ENCODE data around the gene CIT.
A peak's percentile ranks its signal among the peaks of the same experiment; 100 is the strongest.
"Not testable (repeated sequence)": the region's sequence is repeated elsewhere in the genome, so short reads cannot be mapped to it uniquely, and the experiment has no call there.

The CIT gene

DNA sequence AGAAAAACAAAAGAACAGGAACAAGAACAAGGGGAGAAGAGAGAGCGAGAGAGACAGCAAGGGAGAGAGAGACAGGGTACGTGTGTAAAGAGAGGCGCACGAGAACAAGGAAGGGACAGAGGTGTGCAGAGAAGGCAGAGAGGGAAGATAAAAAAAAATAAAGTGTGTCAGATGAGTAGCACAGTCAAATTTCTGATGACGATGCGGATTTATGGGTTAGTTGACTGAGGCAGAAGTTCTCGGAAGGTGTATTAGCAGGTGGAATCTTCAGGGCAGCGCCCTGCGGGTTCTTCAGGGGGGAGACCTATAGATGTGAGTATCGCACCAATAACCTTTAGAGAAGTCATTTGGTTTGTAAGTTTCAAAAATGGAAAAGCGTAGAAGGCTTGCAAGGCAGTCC is 164.4 kb downstream of the CIT start:
- Histone ChIP-seq H3K4me3 (no peak overlapping the region), H3K27ac (no peak overlapping the region)

DNA sequence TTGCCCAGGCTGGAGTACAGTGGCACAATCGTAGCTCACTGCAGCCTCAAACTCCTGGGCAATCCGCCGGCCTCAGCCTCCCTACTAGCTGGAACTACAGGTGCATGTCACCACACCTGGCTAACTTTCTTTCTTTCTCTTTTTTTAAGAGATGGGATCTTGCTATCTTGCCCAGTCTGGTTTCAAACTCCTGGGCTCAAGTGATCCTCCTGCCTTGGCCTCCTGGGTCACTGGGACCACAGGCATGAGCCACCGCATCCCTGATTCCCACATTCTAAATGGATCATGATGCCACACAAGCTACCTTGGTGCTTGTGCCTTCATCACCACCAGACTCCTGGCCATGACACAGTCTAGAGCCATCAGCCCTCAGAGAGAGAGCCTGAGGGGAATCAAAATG is 165.4 kb downstream of the CIT start:
- Histone ChIP-seq H3K27ac (no peak overlapping the region), H3K4me3 (no peak overlapping the region)

DNA sequence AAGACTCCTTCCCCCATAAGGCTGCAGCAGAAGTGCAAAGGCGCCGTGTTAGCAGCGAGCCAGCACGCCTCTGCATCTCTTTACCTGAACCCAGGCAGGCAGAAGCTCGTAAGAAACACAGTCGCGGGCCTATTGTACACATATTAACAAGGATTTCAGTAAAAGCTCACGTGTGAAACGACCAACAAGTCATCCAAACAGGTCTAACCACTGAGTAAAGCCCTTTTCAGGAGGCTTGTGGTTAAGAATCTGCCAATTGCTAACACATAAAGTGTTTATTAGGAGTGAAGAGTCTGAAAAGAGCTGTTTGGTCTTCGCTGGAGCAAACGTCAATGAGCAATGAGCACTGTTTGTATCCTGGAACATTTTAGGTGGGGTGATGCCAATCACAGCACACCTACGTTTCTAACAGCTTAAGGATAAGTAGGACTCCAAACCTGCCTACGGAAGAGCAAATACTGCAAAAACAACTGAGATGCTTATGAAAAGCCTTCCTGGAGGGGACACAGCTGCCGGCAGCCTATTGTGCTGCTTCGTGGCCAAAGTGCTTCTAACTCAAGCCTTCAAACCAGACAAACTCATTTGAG is 166.1 kb downstream of the CIT start:
- Histone ChIP-seq H3K27ac (peak overlapping the region in 2 of 21 experiments; percentile 15 to 31), H3K4me3 (no peak overlapping the region)

DNA sequence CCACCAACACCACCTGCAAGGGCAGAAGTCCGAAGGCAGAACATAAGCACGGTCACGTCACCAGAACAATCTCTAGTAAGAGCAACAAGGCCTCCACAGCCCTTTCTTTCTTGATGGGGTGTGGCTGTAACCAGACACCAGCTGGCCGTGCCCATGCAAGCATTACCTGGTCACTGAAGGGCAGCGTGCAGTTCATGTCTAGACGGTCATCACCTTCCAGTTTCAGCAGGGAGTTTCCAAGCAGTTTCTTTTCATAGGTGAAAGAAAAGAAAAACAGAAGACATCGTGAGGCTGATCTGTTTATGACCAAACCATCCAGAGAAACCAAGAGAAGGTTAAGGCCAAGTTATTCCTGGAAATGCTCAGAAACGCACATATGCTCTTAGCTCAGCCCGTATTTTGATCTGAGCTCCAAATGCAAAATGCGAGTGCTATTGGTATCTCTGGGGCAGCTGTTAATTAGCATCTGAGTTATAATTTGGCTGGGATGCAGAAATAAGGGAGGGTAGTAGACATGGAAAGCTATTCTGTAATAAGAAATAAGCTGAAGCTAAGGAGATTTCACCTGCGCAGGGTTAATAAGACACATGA is 166.7 kb downstream of the CIT start:
- peak overlapping the region in 2 of 21 experiments; percentile 15 to 31 for H3K27ac ChIP-seq

DNA sequence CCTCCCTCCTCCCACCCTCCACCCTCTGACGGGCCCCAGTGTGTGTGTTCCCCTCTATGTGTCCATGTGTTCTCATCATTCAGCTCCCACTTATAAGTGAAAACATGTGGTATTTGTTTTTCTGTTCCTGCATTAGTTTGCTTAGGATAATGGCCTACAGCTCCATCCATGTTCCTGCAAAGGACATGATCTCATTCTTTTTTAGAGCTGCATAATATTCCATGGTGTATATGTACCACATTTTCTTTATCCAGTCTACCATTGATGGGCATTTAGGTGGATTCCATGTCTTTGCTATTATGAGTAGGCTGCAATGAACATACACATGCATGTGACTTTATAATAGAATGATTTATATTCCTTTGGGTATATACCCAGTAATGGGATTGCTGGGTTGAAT is 170.7 kb downstream of the CIT start:
- H3K4me3 ChIP-seq, H3K27ac ChIP-seq: not testable (repeated sequence)

More for the DNA sequence above, 166.7 kb downstream of the CIT start:
- no peak overlapping the region for H3K4me3 ChIP-seq

DNA sequence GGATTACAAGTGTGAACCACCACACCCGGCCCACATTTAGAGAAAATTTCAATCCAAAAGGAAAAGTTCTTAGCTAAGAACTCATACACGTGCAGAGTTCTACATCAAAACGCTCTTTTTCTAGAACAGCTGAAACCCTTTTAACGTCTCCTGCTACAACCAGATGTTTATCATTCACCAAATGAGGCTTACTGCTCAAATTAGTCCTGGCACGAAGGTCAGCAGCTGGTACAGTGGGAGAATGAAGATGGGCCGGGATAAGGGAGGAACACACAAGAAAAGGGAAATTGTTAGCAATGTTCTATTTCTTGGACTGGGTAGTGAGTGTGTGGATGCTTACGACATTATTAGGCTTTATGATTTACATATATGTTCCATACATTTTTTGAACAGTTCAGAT is 171.9 kb downstream of the CIT start:
- Histone ChIP-seq H3K27ac (no peak overlapping the region), H3K4me3 (no peak overlapping the region)

DNA sequence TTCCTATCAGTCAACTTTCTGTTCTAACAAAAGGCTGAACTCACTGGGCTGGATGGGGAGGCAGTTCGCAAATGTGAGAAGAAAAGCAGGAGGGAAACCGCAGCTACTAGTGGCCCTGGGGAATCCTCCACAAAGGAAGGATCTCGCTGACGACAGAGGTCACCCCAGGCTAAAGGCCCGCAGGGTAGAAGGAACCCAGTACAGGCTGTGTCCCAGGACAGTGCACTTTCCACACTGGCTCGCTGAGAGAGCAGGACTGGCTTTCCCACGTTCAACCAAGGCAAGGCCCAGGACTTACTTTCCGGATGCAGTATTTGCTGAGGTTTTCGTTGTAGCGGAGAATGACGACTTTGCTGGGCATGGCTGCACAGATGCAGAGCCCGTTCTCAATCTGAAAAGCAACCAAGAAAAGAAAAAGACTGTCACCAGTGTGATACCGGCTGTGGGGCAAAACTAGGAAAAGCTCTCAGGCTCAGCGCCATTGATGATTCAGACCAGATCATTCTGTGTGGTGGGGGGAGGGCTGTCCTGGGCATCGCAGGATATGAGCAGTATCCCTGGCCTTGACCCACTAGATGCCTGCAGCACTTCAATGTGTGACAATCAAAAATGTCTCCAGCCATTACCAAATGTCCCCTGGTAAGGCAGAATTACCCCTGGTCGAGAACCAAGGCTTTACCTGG is 172.9 kb downstream of the CIT start:
- Histone ChIP-seq H3K4me3 (no peak overlapping the region), H3K27ac (peak overlapping the region in 5 of 21 experiments; percentile 2 to 59 (median 10))

DNA sequence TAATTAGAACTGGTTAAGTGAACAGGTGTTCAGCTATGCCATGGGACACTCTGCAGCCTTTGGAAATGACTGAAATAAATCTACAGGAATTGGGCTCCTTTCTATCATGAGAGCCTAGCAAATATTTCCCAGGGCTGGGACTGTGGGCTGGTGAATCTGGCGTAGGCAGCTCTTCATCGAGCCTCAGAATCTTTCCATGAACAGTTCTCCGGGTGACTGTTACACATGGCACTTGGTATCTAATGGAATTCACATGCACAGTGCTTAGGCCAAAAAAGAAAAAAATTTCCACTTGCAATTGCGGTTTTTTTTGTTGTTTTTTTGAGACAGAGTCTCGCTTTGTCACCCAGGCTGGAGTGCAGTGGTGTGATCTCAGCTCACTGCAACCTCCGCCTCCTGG is 177.0 kb downstream of the CIT start:
- H3K4me3 ChIP-seq = no peak overlapping the region
- no peak overlapping the region for H3K27ac ChIP-seq

DNA sequence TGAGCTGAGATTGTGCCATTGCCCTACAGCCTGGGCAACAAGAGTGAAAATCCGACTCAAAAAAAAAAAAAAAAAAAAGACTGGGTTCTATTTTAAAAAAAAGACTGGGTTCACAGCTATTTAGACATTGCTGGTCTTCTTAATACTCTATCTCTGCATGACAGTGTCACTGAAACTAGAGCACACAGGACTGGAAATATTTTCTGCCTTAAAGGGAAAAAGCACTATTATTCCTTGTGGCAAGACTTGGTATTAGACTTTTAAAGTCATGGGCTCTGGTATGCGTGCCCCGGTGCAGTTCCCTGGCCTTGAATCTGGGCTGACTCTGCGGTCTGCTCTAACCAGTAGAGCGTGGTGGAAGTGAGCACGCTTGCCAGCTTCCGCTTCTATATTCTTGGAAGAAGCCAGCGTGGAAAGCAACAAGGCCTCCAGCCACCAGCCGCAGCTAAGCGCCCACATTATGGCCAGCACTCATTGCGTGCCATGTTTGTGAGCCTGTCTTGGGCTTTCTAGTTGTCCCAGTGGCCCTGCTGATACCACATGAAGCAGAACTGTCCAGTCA is 177.8 kb downstream of the CIT start:
- Histone ChIP-seq H3K27ac (no peak overlapping the region), H3K4me3 (no peak overlapping the region)

DNA sequence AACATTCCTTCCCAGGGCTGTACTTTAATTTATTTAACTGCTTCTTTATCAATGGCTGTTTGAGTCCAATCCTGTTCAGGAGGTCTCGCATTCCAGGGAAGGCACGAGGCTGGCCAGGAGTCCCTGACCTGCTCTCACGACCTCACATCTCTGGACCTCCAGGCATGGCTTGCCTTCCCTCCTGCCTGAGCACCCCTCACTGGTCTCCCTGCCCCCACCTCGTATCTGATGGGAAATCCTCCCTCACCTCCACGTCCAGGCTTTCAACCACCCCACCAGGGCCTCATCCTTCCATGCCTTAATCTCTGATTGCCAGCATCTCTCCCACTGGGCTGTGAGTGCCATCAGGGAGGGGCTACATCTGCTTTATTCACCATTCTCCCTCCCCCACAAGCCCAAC is 180.2 kb downstream of the CIT start:
- no peak overlapping the region for H3K27ac ChIP-seq
- H3K4me3 ChIP-seq = no peak overlapping the region

DNA sequence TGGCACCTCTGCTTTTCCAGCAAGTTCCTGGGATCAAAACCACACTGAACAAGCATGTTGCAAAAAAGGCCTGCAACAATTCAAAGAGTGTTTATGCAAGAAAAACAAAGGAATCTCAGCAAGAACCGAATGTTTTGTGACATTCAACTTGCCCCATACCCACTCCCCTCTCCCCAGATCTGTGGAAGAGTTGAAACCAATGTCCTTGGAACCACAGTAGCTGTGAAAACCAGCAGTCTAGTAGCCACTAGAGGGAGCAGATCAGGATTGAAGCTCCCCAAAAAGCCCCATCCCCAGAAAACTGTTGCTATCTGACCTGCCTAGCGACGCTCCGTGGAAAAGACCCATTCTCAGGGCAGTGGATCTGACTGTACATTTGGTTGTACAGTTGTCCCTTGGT is 182.1 kb downstream of the CIT start:
- H3K27ac ChIP-seq = no peak overlapping the region
- no peak overlapping the region for H3K4me3 ChIP-seq

DNA sequence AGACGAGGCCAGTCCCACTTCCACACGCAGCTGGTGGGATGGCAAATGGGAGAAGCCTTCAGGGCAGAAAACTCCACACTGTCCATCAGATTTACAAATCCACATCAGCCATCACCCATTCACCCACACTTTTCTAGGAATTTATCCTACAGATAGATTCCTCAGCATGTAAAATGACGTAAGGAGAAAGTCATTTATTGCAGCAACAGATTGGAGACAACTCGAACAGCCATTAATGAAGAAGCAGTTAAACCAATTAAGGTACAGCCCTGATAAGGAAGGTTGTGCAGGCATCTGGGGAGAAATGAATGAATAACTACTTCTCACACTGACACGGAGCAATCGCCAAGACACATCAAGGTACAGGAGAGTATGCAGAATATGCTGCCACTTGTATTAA is 183.0 kb downstream of the CIT start:
- Histone ChIP-seq H3K27ac (no peak overlapping the region), H3K4me3 (no peak overlapping the region)

DNA sequence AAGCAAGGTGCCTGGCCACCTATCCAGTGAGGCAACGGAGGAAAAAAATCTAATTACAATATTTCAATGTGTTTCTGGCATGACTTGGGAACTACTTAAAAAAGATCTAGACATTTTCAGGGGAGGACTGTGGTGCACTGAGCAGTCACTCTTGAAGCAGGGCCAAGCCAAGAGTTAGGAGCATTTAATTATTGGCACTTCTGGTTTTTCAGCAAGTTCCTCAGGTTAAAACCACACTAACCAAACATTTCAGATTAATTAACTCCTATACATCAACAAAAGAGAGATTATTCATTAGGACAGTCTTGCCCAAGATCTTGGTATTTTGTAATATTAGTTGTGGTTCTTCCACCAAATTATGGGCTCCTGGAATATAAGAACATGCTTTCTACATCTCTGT is 183.6 kb downstream of the CIT start:
- Histone ChIP-seq H3K27ac (peak overlapping the region in 4 of 21 experiments; percentile 12 to 70 (median 26)), H3K4me3 (no peak overlapping the region)

DNA sequence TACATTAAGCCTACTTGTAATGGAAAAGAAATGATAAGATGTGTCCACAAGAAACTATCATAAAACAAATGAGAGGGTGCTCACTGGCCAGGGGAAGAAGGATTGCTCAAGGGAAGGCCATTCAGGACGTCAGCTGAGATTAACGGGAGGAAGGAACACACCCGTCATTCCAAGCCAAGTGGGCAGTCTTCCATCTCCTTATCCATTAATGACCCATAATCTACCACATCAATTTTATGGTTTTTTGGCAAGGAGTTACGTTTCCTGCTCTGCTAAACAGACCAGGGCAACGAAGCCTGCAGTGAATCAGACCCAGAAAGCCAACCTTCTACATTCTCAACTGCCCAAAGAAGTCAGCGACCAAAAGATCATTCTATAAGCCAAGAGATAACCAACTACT is 184.1 kb downstream of the CIT start:
- no peak overlapping the region for H3K4me3 ChIP-seq
- H3K27ac ChIP-seq = peak overlapping the region in 2 of 21 experiments; percentile 38 to 70

DNA sequence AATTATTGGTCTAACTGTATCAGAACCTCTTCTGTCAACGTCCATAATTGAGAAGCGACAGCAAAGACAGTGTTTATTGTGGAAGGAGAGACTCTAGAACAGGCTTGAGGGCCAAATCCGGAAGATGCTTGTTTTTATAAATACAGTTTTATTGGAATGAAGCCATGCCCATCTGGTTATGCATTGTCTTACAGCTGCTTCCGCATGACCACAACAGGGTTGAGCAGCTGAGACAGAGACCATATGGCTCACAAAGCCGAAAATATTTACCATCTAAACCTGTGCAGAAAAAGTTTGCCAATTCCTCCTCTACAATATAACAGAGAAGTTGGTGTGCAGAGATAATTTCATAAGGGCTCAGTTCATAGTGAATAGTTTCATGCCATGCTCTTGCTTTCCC is 184.7 kb downstream of the CIT start:
- Histone ChIP-seq H3K27ac (peak overlapping the region in 1 of 21 experiments; percentile 44), H3K4me3 (no peak overlapping the region)

DNA sequence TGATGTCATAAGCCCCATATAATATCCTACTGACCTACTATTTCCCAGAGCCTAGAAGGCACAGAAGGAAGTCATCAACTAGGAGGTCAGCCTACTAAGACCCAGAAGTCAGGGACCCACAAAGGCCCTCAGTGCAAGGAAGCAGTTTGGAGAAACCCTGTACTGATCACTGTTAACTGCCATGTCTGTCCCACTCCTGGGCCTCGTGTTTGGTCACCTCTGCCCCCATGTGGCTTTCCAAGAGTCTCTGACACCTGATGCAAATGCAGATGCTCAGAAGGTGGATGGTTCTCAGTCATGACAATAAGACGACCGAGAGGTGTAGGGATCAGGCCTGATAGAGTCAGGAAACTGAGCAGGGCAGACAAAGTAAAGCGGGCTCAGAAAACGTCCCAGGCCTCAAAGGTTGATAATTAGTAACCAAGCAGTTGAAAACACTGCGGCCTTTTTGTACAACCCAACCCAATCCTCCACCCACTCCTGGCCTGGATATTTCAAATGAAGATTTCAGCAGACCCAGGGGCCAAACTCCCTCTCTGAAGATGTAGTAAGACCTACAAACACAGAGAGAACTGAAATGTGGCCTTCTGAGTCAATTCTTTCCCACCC is 185.8 kb downstream of the CIT start:
- Histone ChIP-seq H3K27ac (no peak overlapping the region), H3K4me3 (no peak overlapping the region)

DNA sequence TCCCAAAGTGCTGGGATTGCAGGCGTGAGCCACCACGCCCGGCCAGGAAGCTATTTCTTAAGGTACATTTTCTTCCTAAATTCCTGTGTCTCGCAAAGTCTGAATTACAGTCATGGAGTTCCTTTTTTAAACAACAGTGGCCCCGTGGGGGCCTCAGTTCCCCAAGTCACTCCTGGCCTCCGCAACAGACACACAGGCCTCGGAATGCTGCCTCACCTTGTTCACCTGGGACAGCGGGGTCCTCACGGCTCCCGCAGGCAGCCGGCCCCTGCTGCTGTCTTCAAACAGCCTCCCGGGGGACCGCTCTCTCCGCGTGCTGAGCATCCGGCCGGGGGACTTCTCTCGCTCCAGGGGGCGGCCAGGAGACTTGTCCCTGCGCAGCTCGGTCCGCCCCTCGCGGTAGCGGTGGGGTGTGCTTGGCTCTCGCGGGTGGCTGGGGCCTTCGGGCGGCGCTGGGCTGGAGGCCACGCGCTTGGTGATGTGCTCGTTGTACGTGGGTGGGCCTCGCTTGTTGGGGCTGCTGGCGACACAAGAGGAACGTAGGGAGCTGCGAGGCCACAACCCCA is 187.1 kb downstream of the CIT start:
- H3K4me3 ChIP-seq = no peak overlapping the region
- H3K27ac ChIP-seq = no peak overlapping the region

DNA sequence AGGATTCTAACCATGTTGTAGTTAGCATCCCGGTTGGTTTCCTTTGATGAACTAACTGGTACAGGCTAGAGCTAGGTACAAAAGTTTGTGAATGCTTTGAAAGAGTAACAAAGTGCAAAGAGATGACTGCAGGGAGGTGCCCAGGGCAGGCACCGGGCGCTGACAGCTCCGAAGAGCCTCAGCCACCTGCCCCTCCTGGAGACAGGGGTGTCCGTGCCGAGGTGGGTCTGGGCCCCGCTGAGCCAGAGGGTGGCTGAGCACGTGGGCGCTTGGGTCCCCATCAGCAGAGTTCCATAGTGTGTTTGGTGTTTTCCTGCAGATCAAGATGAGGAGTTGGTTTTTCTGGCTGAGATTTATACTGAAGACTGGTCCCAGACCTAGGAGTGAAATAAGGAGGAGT is 189.2 kb downstream of the CIT start:
- H3K4me3 ChIP-seq = no peak overlapping the region
- no peak overlapping the region for H3K27ac ChIP-seq

DNA sequence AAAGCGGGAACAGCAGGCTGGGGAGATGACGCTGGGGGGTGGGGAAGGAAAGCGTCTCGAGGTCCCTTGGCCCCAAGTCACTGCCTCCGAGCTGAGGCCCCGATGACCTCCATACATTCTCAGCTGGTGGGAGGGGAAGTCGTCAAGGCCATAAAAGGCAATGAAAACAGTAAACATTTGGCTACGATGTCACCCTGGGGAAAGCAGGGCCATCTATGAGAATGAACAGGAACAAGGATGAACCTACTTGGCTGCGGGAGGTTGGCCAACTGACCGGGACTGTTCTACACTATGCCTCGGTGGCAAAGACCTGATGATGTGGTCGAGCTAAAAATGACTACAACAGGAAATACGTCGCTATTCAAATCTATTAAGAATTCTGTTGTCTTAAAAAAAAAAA is 189.7 kb downstream of the CIT start:
- Histone ChIP-seq H3K27ac (no peak overlapping the region), H3K4me3 (no peak overlapping the region)

DNA sequence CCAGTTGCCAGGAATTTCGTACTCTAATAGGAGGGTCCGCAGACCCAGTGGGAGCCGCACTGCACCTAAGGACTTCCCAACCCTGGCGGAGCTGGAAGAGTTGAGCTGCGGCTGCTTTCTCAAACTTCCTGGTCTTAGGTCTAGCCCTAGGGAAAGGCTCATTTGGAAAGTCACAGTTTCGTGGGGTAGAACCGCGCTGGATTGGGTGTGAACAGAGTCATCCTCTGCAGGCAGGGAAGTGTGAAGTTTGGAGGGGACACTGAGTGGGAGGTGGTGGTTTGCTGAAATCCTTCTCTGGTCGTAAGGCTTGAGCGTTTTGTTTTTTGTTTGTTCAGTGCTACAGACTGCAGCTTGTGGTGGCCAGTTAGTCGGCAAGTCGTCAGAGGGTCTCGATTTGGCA is 190.3 kb downstream of the CIT start:
- Histone ChIP-seq H3K4me3 (no peak overlapping the region), H3K27ac (no peak overlapping the region)

Data from skin epidermis (tissue), 12 donors.